Karpas-422 (cell line): ENCODE measurements around the gene TXN2. TPM values are rescaled to one million over a fixed set of nuclear protein-coding genes. Genes with fewer than 3 reads are reported as not detected.

Experiments used
- DNase-seq: peaks from one replicate; pipeline ENCODE4 v3.0.0-alpha.2; 2015
- H2AFZ ChIP-seq: fragments of 200-600 bp; sonication (generic); 2 replicates; pipeline ENCODE4 v1.6.1; 2014; ENCODE audit warnings: antibody characterized with exemption, low read length, mixed read lengths
- H3K27ac ChIP-seq: fragments of 200-600 bp; sonication (generic); 2 replicates; pipeline ENCODE4 v1.5.1; 2014; ENCODE audit warnings: mild to moderate bottlenecking, low read length, moderate library complexity
- H3K27me3 ChIP-seq: fragments of 200-600 bp; sonication (generic); 2 replicates; pipeline ENCODE4 v1.6.1; 2014; ENCODE audit warnings: low read length, mixed read lengths
- H3K36me3 ChIP-seq: fragments of 200-600 bp; sonication (generic); 2 replicates; pipeline ENCODE4 v1.6.1; 2014; ENCODE audit warnings: low read length, mixed read lengths; ENCODE audit not compliant: insufficient read depth
- H3K4me1 ChIP-seq: fragments of 200-600 bp; sonication (generic); 2 replicates; pipeline ENCODE4 v1.6.1; 2014; ENCODE audit warnings: mild to moderate bottlenecking, low read length, mixed read lengths
- H3K4me2 ChIP-seq: fragments of 200-600 bp; sonication (generic); 2 replicates; pipeline ENCODE4 v1.6.1; 2014; ENCODE audit warnings: low read length, low read depth, mild to moderate bottlenecking; ENCODE audit not compliant: poor library complexity, severe bottlenecking
- H3K4me3 ChIP-seq: fragments of 200-600 bp; sonication (generic); 2 replicates; pipeline ENCODE4 v1.5.1; 2014; ENCODE audit warnings: mild to moderate bottlenecking, antibody characterized with exemption, low read length, mixed read lengths
- H3K79me2 ChIP-seq: fragments of 200-600 bp; sonication (generic); 2 replicates; pipeline ENCODE4 v1.6.1; 2014; ENCODE audit warnings: mild to moderate bottlenecking, low read length, mixed read lengths
- H3K9ac ChIP-seq: fragments of 200-600 bp; sonication (generic); 2 replicates; pipeline ENCODE4 v1.6.0; 2014; ENCODE audit warnings: low read length
- H3K9me2 ChIP-seq: fragments of 200-600 bp; sonication (generic), shearing (Covaris generic); replicated peaks from 2 replicates; pipeline ENCODE4 v1.6.0; 2014; ENCODE audit warnings: mild to moderate bottlenecking, low read length, moderate library complexity; ENCODE audit not compliant: insufficient read depth
- H3K9me3 ChIP-seq: fragments of 300-700, 200-600 bp; sonication (generic); 2 replicates; pipeline ENCODE4 v1.6.1; 2014; ENCODE audit warnings: low read length, mixed read lengths
- H4K20me1 ChIP-seq: fragments of 200-600 bp; sonication (generic); 2 replicates; pipeline ENCODE4 v1.6.1; 2014; ENCODE audit warnings: mild to moderate bottlenecking, antibody characterized with exemption, low read length, low read depth; ENCODE audit not compliant: insufficient read depth
- total RNA-seq: library from RNA; depleted of rRNA; stranded (reverse); fragments of >200 nt; shearing (Covaris generic); gene quantifications from 2 replicates; pipeline ENCODE4 v1.2.3, GENCODE V29; 2014; ENCODE audit warnings: low replicate concordance

TXN2 gene
- total RNA-seq, 1 experiment from 2014 or later: 26.7 TPM

- Histone ChIP-seq H3K9me3 (no peaks in the 10 kb centered on the region), H3K4me2 (no peak overlapping the region), H3K9ac (no peak overlapping the region), H3K79me2 (no peaks in the 10 kb centered on the region), H3K4me3 (no peak overlapping the region), H3K27me3 (no peaks in the 10 kb centered on the region), H2AFZ (no peak overlapping the region), H3K27ac (no peak overlapping the region), H3K9me2 (no peaks in the 10 kb centered on the region), H4K20me1 (no peaks in the 10 kb centered on the region), H3K4me1 (no peaks in the 10 kb centered on the region), H3K36me3 (no peaks in the 10 kb centered on the region; the same call in none of the 2 replicates)
- no peak for DNase-seq
These were observed 10.1 kb downstream of the TXN2 start for GRCh38 chr22:36471341-36471821.

- Histone ChIP-seq H3K36me3 (no peaks in the 10 kb centered on the region; the same call in 1 of the 2 replicates), H3K4me2 (no peak overlapping the region), H3K9me2 (no peaks in the 10 kb centered on the region), H3K4me1 (no peaks in the 10 kb centered on the region), H3K27ac (no peak overlapping the region), H3K9me3 (no peaks in the 10 kb centered on the region), H3K27me3 (no peaks in the 10 kb centered on the region), H3K9ac (no peak overlapping the region), H3K79me2 (no peaks in the 10 kb centered on the region), H2AFZ (no peak overlapping the region), H3K4me3 (no peak overlapping the region), H4K20me1 (no peaks in the 10 kb centered on the region)
- no peak for DNase-seq
These were observed 10.5 kb downstream of the TXN2 start for GRCh38 chr22:36470994-36471331.

GRCh38 chr22:36470162-36470993, 11.1 kb downstream of the TXN2 start:
- H3K36me3 ChIP-seq: no peaks in the 10 kb centered on the region; the same call in 1 of the 2 replicates
- no peak overlapping the region for H3K27ac ChIP-seq
- H3K4me3 ChIP-seq: no peak overlapping the region
- H3K9ac ChIP-seq: no peak overlapping the region
- H3K9me2 ChIP-seq: no peaks in the 10 kb centered on the region
- H3K27me3 ChIP-seq: no peaks in the 10 kb centered on the region
- no peak overlapping the region for H2AFZ ChIP-seq
- peak; percentile 92 for DNase-seq
- no peak overlapping the region for H3K4me2 ChIP-seq
- H3K79me2 ChIP-seq: no peaks in the 10 kb centered on the region
- H3K9me3 ChIP-seq: no peaks in the 10 kb centered on the region
- H3K4me1 ChIP-seq: no peaks in the 10 kb centered on the region
- no peaks in the 10 kb centered on the region for H4K20me1 ChIP-seq

GRCh38 chr22:36469094-36469710, 12.2 kb downstream of the TXN2 start:
- no peaks in the 10 kb centered on the region for H3K27me3 ChIP-seq
- no peaks in the 10 kb centered on the region for H3K4me1 ChIP-seq
- no peaks in the 10 kb centered on the region for H4K20me1 ChIP-seq
- H3K9me3 ChIP-seq: no peaks in the 10 kb centered on the region
- H3K4me3 ChIP-seq: no peak overlapping the region
- H3K36me3 ChIP-seq: no peaks in the 10 kb centered on the region
- H3K9ac ChIP-seq: no peak overlapping the region
- H3K79me2 ChIP-seq: no peaks in the 10 kb centered on the region
- no peaks in the 10 kb centered on the region for H3K9me2 ChIP-seq
- H2AFZ ChIP-seq: no peak overlapping the region
- H3K4me2 ChIP-seq: no peak overlapping the region
- H3K27ac ChIP-seq: no peak overlapping the region
- DNase-seq: no peak

- no peaks in the 10 kb centered on the region for H3K79me2 ChIP-seq
- no peaks in the 10 kb centered on the region for H3K9me3 ChIP-seq
- no peak overlapping the region for H2AFZ ChIP-seq
- no peak overlapping the region for H3K27ac ChIP-seq
- H3K27me3 ChIP-seq: no peaks in the 10 kb centered on the region
- H3K4me2 ChIP-seq: no peak overlapping the region
- H4K20me1 ChIP-seq: no peaks in the 10 kb centered on the region
- no peaks in the 10 kb centered on the region for H3K36me3 ChIP-seq
- no peaks in the 10 kb centered on the region for H3K4me1 ChIP-seq
- no peak overlapping the region for H3K4me3 ChIP-seq
- DNase-seq: no peak
- no peak overlapping the region for H3K9ac ChIP-seq
- no peaks in the 10 kb centered on the region for H3K9me2 ChIP-seq
These were observed 13.5 kb downstream of the TXN2 start for GRCh38 chr22:36467946-36468345.

- H3K27ac ChIP-seq: no peak overlapping the region
- H3K4me3 ChIP-seq: no peak overlapping the region
- H3K9ac ChIP-seq: no peak overlapping the region
- no peaks in the 10 kb centered on the region for H4K20me1 ChIP-seq
- no peaks in the 10 kb centered on the region for H3K9me3 ChIP-seq
- H3K9me2 ChIP-seq: no peaks in the 10 kb centered on the region
- H3K79me2 ChIP-seq: no peaks in the 10 kb centered on the region
- H3K27me3 ChIP-seq: no peaks in the 10 kb centered on the region
- H3K4me1 ChIP-seq: no peaks in the 10 kb centered on the region
- DNase-seq: no peak
- no peak overlapping the region for H2AFZ ChIP-seq
- H3K4me2 ChIP-seq: no peak overlapping the region
- H3K36me3 ChIP-seq: no peaks in the 10 kb centered on the region
These were observed 14.2 kb downstream of the TXN2 start for GRCh38 chr22:36467042-36467810.

- DNase-seq: no peak
- no peak overlapping the region for H3K27ac ChIP-seq
- no peaks in the 10 kb centered on the region for H4K20me1 ChIP-seq
These were observed 15.2 kb downstream of the TXN2 start for GRCh38 chr22:36466258-36466657.

More at GRCh38 chr22:36466258-36466657, 15.2 kb downstream of the TXN2 start:
- H3K4me3 ChIP-seq: no peak overlapping the region
- no peaks in the 10 kb centered on the region for H3K36me3 ChIP-seq
- no peaks in the 10 kb centered on the region for H3K9me3 ChIP-seq
- no peaks in the 10 kb centered on the region for H3K79me2 ChIP-seq
- H3K4me1 ChIP-seq: no peaks in the 10 kb centered on the region
- no peak overlapping the region for H3K9ac ChIP-seq
- no peaks in the 10 kb centered on the region for H3K9me2 ChIP-seq
- no peaks in the 10 kb centered on the region for H3K27me3 ChIP-seq
- H3K4me2 ChIP-seq: no peak overlapping the region
- H2AFZ ChIP-seq: no peak overlapping the region
